ENCODE measurements around the gene PCDHA6.
A peak's percentile ranks its signal among the peaks of the same experiment; 100 is the strongest.
"Not testable (repeated sequence)": the region's sequence is repeated elsewhere in the genome, so short reads cannot be mapped to it uniquely, and the experiment has no call there.

Gene PCDHA6

GRCh38 chr5:140828362-140828737, 590 bp downstream of the PCDHA6 start:
- DNase-seq (ENCODE audit: low read depth), result no peak
- TF ChIP-seq CTCF (IDR thresholded peaks at IDR 0.05; ENCODE audit: insufficient read depth, low read depth, low read length, missing control alignments), result no peak
- no peak overlapping the region for H3K4me3 ChIP-seq (ENCODE audit: low read depth, low read length)

DNA sequence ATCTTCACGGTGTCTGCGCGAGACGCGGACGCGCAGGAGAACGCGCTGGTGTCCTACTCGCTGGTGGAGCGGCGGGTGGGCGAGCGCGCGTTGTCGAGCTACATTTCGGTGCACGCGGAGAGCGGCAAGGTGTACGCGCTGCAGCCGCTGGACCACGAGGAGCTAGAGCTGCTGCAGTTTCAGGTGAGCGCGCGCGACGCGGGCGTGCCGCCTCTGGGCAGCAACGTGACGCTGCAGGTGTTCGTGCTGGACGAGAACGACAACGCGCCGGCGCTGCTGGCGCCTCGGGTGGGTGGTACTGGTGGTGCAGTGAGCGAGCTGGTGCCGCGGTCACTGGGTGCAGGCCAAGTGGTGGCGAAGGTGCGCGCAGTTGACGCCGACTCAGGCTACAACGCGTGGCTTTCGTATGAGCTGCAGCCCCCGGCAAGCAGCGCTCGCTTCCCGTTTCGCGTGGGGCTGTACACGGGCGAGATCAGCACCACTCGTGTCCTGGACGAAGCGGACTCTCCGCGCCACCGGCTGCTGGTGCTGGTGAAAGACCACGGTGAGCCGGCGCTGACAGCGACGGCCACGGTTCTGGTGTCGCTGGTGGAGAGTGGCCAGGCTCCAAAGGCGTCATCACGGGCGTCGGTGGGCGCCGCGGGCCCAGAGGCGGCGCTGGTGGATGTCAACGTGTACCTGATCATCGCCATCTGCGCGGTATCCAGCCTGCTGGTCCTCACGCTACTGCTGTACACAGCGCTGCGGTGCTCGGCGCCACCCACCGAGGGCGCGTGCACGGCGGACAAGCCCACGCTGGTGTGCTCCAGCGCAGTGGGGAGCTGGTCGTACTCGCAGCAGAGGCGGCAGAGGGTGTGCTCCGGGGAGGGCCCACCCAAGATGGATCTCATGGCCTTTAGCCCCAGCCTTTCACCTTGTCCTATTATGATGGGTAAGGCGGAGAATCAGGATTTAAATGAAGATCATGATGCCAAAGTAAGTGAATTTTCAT, 2.0 kb downstream of the PCDHA6 start:
- DNase-seq (ENCODE audit: low read depth); H3K4me3 ChIP-seq (ENCODE audit: low read depth, low read length): not testable (repeated sequence)

GRCh38 chr5:140833993-140834392, 6.2 kb downstream of the PCDHA6 start, which contains the start of gene PCDHA7:
PCDHA7 (plus strand) TSS chr5:140834269; CDS start chr5:140834384, 115 bp downstream.
- H3K4me3 ChIP-seq (ENCODE audit: low read depth, low read length), result no peak within 1 kb of the TSS
- no peak for DNase-seq (ENCODE audit: low read depth)
- TF ChIP-seq CTCF (IDR thresholded peaks at IDR 0.05; ENCODE audit: insufficient read depth, low read depth, low read length, missing control alignments), result no peak

GRCh38 chr5:140834439-140835008, 6.8 kb downstream of the PCDHA6 start:
- not testable (repeated sequence) for H3K4me3 ChIP-seq (ENCODE audit: low read depth, low read length); DNase-seq (ENCODE audit: low read depth)

GRCh38 chr5:140835622-140836510, 8.1 kb downstream of the PCDHA6 start:
- no peak for DNase-seq (ENCODE audit: low read depth)
- no peak for TF ChIP-seq CTCF (IDR thresholded peaks at IDR 0.05; ENCODE audit: insufficient read depth, low read depth, low read length, missing control alignments)
- no peak overlapping the region for H3K4me3 ChIP-seq (ENCODE audit: low read depth, low read length)

DNA sequence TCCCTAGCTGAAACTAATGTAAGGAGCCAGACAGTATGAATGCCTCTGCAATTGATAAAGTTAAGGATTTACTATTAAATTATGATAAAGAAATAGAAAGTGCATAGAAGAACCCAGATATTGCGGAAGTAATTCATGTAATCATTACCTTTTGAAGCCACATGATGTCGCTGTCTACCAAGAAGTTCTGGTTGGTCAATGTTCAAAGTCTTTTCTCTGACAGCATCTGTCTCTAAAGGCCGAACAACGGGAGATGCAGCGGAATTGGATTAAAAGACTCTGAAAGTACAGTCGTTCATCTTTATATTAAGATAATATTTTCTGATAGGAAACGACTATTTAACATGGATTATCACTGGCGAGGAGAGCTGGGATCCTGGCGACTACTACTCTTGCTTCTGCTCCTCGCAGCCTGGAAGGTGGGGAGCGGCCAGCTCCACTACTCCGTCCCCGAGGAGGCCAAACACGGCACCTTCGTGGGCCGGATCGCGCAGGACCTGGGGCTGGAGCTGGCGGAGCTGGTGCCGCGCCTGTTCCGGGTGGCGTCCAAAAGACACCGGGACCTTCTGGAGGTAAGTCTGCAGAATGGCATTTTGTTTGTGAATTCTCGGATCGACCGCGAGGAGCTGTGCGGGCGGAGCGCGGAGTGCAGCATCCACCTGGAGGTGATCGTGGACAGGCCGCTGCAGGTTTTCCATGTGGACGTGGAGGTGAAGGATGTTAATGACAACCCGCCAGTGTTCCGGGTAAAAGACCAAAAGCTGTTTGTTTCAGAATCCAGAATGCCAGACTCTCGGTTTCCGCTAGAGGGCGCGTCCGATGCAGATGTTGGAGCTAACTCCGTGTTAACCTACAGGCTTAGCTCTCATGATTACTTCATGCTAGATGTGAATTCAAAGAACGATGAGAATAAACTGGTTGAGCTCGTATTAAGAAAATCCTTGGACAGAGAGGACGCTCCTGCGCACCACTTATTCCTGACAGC, 13.5 kb downstream of the PCDHA6 start, which contains the start of gene PCDHA8:
TSS of gene PCDHA8 (plus strand) at position 210 of the 985 bp plus-strand sequence. CDS start at position 345, 135 bp downstream.
- DNase-seq (ENCODE audit: low read depth), result no peak
- peak; percentile 20 for TF ChIP-seq CTCF (IDR thresholded peaks at IDR 0.05; ENCODE audit: insufficient read depth, low read depth, low read length, missing control alignments)
- H3K4me3 ChIP-seq (ENCODE audit: low read depth, low read length), result no peak within 1 kb of the TSS
